Esophagus muscularis mucosa (tissue), 3 donors: ENCODE measurements around the gene ADK.

Source experiments
- CTCF ChIP-seq, 3 experiments: fragments of 200-600 bp in 2 of 3; fragments of 450-650 bp in 1 of 3; sonication (generic) in 2 of 3; IDR thresholded peaks; one replicate each; pipeline ENCODE4 v1.5.1; 2017 to 2019; ENCODE audit warnings: antibody characterized with exemption in 3 of 3, mild to moderate bottlenecking in 2 of 3, moderate library complexity in 1 of 3
- POLR2A ChIP-seq: fragments of 450-650 bp; IDR thresholded peaks from one replicate; pipeline ENCODE4 v1.6.1; 2017; ENCODE audit warnings: antibody characterized with exemption, moderate library complexity, mild to moderate bottlenecking, low read depth
- POLR2AphosphoS5 ChIP-seq, 2 donors: sonication (generic); formaldehyde crosslinking; IDR thresholded peaks; one replicate each; pipeline ENCODE4 v1.6.1; 2017; ENCODE audit warnings: antibody characterized with exemption in 2 of 2

- no peak for TF ChIP-seq POLR2A
- no peak for TF ChIP-seq CTCF (IDR thresholded peaks at IDR 0.05)
- TF ChIP-seq POLR2AphosphoS5 (IDR thresholded peaks at IDR 0.05), result no peak
These were observed 445.7 kb downstream of the ADK start for GRCh38 chr10:74596713-74597112.
